GM12865 (cell line): ENCODE measurements around the gene CAPZB.

Experiments
- DNase-seq: peaks from one replicate; pipeline ENCODE4 v3.0.0; 2010; ENCODE audit warnings: low read depth
- H3K4me3 ChIP-seq: 2 replicates; pipeline ENCODE4 v1.5.1; 2011; ENCODE audit warnings: mild to moderate bottlenecking, low read depth, low read length, control low read depth
- TF ChIP-seq, protein P1 (sequence below): IDR thresholded peaks from 2 replicates; pipeline ENCODE4 v1.5.1; 2011; ENCODE audit warnings: low read length, control low read depth, low read depth, inconsistent platforms; ENCODE audit not compliant: insufficient read depth; ENCODE audit errors: missing control alignments

Gene CAPZB

DNA sequence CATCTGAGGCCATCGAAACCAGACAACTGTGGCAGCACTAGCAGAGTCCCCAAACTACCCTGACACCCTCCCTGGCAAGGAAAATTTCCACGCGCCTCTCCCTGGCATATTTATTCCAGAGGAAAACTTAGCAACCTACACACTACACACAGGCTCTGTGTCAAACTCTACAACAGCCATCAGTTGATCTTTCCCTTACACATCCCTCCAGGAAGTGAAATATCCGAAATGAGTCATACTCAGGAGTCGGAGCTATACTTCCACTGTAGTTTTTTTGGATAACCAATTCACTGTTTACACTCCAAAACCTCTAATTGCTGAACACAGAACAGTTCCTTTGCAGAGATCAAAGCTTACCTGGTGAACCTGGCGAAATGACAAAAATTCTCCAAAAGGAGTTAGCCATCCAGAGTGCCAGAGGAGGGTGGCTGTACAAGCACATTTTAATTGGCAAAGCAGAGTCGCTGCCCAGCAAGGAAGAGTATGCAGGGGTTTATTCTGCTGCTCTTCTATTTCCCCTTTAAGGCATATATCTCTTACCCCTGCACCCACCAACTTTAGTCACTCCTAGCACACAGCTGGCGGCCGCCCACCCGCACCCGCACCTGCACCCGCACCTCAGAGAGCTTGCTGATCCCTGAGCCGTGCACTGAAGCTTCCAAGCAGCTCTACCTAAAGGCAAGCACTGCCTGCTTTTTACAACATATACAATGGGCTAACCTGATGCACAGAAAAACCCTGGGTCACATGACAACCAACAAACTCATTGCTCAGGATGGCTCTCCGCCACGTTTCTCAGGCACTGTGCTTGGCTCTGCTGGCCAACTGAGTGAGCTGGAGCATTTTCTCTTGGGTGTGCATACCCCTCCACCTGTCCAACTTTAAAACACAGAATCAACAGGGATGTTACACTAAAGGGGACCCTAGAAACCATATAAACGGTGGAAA, 54.9 kb downstream of the CAPZB start:
- H3K4me3 ChIP-seq, result no peak overlapping the region
- TF ChIP-seq, protein P1, sequence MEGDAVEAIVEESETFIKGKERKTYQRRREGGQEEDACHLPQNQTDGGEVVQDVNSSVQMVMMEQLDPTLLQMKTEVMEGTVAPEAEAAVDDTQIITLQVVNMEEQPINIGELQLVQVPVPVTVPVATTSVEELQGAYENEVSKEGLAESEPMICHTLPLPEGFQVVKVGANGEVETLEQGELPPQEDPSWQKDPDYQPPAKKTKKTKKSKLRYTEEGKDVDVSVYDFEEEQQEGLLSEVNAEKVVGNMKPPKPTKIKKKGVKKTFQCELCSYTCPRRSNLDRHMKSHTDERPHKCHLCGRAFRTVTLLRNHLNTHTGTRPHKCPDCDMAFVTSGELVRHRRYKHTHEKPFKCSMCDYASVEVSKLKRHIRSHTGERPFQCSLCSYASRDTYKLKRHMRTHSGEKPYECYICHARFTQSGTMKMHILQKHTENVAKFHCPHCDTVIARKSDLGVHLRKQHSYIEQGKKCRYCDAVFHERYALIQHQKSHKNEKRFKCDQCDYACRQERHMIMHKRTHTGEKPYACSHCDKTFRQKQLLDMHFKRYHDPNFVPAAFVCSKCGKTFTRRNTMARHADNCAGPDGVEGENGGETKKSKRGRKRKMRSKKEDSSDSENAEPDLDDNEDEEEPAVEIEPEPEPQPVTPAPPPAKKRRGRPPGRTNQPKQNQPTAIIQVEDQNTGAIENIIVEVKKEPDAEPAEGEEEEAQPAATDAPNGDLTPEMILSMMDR, result no peak
- no peak for DNase-seq

DNA sequence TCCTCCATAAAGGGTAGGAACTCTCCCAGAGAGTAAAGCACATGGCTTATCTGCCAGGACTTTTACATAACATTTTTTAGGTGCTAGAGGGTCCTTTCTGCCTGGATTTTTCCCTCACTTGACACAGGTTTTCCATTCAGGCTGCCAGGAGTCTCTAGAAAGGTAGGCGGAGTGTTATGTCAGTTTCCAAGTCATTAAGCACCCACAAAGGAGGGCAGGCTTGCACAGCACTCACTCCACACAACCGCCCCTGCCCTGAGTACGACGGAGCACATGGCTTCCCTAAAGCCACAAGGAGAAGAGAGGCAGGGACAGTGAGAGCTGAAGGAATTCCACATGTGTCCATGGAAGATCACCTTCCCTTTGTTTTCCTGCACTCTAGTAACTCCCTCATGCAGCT, 55.7 kb downstream of the CAPZB start:
- DNase-seq, result no peak
- TF ChIP-seq, protein P1, result no peak
- no peak overlapping the region for H3K4me3 ChIP-seq

- TF ChIP-seq, protein P1, result no peak
- no peak overlapping the region for H3K4me3 ChIP-seq
- DNase-seq, result no peak
Measured at GRCh38 chr1:19427087-19427781, 58.1 kb downstream of the CAPZB start.

DNA sequence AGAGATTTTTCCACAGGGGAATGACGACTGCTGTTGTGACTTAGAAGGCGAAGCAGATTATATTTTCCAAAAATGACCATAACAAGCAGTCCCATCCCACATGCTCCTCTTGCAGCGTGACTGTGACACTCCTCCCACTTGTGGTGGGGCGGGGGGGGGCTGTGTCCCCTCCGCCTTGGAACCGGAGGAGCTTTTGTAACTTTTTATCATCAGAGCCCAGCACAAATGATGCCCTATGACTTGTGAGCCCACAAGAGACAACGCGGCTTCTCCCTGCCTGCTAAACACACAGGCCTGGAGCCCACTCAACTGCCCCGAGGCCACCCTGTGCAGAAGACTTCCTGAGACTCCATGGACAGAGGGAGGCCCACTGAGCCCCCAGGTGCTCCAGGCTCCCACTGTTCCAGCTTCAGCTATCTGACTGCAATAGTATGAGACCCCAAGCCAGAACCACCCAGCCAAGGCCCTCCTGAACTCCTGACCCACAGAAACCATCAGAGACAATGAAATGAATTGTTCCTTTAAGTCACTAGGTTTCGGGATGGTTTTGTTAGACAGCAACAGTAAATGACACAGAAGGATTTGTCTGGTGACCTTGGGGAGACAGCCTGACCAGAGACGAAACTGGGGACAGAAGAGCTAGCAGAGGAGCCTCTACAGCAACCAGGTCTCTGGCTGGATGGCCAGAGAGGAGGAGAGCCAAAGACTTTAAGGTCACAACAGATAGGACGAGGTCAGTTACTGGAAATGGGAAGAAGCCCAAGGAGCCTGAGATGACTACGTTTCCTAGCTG, 58.8 kb downstream of the CAPZB start:
- no peak overlapping the region for H3K4me3 ChIP-seq
- TF ChIP-seq, protein P1, result no peak
- DNase-seq, result no peak

GRCh38 chr1:19425646-19426239, 59.6 kb downstream of the CAPZB start:
- H3K4me3 ChIP-seq, result no peak overlapping the region
- TF ChIP-seq, protein P1, result no peak
- no peak for DNase-seq

- TF ChIP-seq, protein P1, result no peak
- DNase-seq, result no peak
- H3K4me3 ChIP-seq, result no peak overlapping the region
Measured at GRCh38 chr1:19424651-19425570, 60.4 kb downstream of the CAPZB start.
